WTC11 (cell line): Measurements from ENCODE around the gene LRRC18.

Source experiments
- CREB1 ChIP-seq: sonication (generic); formaldehyde crosslinking; IDR thresholded peaks from 2 replicates; pipeline ENCODE4 v1.8.0; 2023; ENCODE audit warnings: mild to moderate bottlenecking, missing genetic modification reagents
- EMX1 ChIP-seq: fragments of 250-450 bp; sonication (Bioruptor Pico); IDR thresholded peaks from 2 replicates; pipeline ENCODE4 v1.8.0; 2021; ENCODE audit warnings: mild to moderate bottlenecking
- FOXP1 ChIP-seq: sonication (generic); formaldehyde crosslinking; IDR thresholded peaks from 2 replicates; pipeline ENCODE4 v1.8.0; 2022; ENCODE audit warnings: missing genetic modification reagents, mild to moderate bottlenecking, moderate library complexity, borderline replicate concordance
- JUN ChIP-seq: sonication (generic); formaldehyde crosslinking; IDR thresholded peaks from 2 replicates; pipeline ENCODE4 v1.8.0; 2023; ENCODE audit warnings: mild to moderate bottlenecking, missing genetic modification reagents
- TF ChIP-seq, protein P1 (sequence below): fragments of 200-600 bp; IDR thresholded peaks from 2 replicates; pipeline ENCODE4 v1.8.0; 2022; ENCODE audit warnings: antibody characterized with exemption
- TF ChIP-seq, protein P2 (sequence below): sonication (generic); formaldehyde crosslinking; conservative IDR thresholded peaks from 2 replicates; pipeline ENCODE4 v1.8.1; 2022; ENCODE audit warnings: mild to moderate bottlenecking, missing genetic modification reagents
- TF ChIP-seq, protein P3 (sequence below): sonication (generic); formaldehyde crosslinking; conservative IDR thresholded peaks from 2 replicates; pipeline ENCODE4 v1.8.1; 2023; ENCODE audit warnings: mild to moderate bottlenecking, low read depth, missing genetic modification reagents, moderate library complexity
- TF ChIP-seq, protein P4 (sequence below): sonication (generic); formaldehyde crosslinking; IDR thresholded peaks from 2 replicates; pipeline ENCODE4 v1.8.0; 2022; ENCODE audit warnings: mild to moderate bottlenecking, missing genetic modification reagents
- TF ChIP-seq, protein P5 (sequence below): sonication (generic); formaldehyde crosslinking; IDR thresholded peaks from 2 replicates; pipeline ENCODE4 v1.8.0; 2023; ENCODE audit warnings: missing genetic modification reagents, mild to moderate bottlenecking, borderline replicate concordance
- TF ChIP-seq, protein P6 (sequence below): sonication (generic); formaldehyde crosslinking; IDR thresholded peaks from 2 replicates; pipeline ENCODE4 v1.8.0; 2022; ENCODE audit warnings: mild to moderate bottlenecking, missing genetic modification reagents

DNA sequence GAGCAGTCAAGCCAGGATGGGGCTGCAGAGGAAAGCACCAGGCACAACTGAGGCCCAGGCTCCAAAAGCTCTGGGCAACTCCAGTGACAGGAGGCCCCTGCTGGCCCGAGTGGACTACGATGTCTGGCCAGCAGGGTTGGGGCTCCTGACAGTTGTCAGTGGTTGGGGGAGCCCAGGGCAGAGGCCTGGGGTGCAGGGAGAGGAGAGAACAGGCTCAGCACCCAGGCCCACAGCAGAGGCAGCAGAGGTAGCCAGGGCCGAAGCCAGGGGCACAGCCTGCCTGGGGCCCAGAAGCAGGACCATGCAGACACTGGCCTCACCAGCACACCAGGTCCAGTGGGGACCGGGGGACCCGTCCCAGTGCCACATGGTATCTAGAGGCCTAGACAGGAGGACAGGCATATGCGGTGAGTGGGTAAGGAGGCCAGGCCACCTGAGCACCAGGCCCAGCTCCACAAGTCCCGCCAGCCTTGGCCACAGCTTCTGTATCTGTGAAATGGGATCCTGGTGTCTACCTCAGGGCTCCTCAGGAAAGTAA, 46.0 kb upstream of the LRRC18 start:
- TF ChIP-seq, protein P1, sequence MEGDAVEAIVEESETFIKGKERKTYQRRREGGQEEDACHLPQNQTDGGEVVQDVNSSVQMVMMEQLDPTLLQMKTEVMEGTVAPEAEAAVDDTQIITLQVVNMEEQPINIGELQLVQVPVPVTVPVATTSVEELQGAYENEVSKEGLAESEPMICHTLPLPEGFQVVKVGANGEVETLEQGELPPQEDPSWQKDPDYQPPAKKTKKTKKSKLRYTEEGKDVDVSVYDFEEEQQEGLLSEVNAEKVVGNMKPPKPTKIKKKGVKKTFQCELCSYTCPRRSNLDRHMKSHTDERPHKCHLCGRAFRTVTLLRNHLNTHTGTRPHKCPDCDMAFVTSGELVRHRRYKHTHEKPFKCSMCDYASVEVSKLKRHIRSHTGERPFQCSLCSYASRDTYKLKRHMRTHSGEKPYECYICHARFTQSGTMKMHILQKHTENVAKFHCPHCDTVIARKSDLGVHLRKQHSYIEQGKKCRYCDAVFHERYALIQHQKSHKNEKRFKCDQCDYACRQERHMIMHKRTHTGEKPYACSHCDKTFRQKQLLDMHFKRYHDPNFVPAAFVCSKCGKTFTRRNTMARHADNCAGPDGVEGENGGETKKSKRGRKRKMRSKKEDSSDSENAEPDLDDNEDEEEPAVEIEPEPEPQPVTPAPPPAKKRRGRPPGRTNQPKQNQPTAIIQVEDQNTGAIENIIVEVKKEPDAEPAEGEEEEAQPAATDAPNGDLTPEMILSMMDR: no peak
- TF ChIP-seq, protein P2, sequence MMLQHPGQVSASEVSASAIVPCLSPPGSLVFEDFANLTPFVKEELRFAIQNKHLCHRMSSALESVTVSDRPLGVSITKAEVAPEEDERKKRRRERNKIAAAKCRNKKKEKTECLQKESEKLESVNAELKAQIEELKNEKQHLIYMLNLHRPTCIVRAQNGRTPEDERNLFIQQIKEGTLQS (CRISPR knock-in tag): no peak
- TF ChIP-seq, protein P3, sequence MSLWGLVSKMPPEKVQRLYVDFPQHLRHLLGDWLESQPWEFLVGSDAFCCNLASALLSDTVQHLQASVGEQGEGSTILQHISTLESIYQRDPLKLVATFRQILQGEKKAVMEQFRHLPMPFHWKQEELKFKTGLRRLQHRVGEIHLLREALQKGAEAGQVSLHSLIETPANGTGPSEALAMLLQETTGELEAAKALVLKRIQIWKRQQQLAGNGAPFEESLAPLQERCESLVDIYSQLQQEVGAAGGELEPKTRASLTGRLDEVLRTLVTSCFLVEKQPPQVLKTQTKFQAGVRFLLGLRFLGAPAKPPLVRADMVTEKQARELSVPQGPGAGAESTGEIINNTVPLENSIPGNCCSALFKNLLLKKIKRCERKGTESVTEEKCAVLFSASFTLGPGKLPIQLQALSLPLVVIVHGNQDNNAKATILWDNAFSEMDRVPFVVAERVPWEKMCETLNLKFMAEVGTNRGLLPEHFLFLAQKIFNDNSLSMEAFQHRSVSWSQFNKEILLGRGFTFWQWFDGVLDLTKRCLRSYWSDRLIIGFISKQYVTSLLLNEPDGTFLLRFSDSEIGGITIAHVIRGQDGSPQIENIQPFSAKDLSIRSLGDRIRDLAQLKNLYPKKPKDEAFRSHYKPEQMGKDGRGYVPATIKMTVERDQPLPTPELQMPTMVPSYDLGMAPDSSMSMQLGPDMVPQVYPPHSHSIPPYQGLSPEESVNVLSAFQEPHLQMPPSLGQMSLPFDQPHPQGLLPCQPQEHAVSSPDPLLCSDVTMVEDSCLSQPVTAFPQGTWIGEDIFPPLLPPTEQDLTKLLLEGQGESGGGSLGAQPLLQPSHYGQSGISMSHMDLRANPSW (CRISPR knock-in tag): no peak
- TF ChIP-seq, protein P4, sequence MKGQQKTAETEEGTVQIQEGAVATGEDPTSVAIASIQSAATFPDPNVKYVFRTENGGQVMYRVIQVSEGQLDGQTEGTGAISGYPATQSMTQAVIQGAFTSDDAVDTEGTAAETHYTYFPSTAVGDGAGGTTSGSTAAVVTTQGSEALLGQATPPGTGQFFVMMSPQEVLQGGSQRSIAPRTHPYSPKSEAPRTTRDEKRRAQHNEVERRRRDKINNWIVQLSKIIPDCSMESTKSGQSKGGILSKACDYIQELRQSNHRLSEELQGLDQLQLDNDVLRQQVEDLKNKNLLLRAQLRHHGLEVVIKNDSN (CRISPR knock-in tag): no peak
- TF ChIP-seq FOXP1 (CRISPR knock-in tag) (no peak), EMX1 (CRISPR knock-in tag) (no peak), CREB1 (CRISPR knock-in tag) (no peak), JUN (CRISPR knock-in tag) (no peak)
- TF ChIP-seq, protein P5, sequence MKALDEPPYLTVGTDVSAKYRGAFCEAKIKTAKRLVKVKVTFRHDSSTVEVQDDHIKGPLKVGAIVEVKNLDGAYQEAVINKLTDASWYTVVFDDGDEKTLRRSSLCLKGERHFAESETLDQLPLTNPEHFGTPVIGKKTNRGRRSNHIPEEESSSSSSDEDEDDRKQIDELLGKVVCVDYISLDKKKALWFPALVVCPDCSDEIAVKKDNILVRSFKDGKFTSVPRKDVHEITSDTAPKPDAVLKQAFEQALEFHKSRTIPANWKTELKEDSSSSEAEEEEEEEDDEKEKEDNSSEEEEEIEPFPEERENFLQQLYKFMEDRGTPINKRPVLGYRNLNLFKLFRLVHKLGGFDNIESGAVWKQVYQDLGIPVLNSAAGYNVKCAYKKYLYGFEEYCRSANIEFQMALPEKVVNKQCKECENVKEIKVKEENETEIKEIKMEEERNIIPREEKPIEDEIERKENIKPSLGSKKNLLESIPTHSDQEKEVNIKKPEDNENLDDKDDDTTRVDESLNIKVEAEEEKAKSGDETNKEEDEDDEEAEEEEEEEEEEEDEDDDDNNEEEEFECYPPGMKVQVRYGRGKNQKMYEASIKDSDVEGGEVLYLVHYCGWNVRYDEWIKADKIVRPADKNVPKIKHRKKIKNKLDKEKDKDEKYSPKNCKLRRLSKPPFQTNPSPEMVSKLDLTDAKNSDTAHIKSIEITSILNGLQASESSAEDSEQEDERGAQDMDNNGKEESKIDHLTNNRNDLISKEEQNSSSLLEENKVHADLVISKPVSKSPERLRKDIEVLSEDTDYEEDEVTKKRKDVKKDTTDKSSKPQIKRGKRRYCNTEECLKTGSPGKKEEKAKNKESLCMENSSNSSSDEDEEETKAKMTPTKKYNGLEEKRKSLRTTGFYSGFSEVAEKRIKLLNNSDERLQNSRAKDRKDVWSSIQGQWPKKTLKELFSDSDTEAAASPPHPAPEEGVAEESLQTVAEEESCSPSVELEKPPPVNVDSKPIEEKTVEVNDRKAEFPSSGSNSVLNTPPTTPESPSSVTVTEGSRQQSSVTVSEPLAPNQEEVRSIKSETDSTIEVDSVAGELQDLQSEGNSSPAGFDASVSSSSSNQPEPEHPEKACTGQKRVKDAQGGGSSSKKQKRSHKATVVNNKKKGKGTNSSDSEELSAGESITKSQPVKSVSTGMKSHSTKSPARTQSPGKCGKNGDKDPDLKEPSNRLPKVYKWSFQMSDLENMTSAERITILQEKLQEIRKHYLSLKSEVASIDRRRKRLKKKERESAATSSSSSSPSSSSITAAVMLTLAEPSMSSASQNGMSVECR (CRISPR knock-in tag): no peak
- TF ChIP-seq, protein P6, sequence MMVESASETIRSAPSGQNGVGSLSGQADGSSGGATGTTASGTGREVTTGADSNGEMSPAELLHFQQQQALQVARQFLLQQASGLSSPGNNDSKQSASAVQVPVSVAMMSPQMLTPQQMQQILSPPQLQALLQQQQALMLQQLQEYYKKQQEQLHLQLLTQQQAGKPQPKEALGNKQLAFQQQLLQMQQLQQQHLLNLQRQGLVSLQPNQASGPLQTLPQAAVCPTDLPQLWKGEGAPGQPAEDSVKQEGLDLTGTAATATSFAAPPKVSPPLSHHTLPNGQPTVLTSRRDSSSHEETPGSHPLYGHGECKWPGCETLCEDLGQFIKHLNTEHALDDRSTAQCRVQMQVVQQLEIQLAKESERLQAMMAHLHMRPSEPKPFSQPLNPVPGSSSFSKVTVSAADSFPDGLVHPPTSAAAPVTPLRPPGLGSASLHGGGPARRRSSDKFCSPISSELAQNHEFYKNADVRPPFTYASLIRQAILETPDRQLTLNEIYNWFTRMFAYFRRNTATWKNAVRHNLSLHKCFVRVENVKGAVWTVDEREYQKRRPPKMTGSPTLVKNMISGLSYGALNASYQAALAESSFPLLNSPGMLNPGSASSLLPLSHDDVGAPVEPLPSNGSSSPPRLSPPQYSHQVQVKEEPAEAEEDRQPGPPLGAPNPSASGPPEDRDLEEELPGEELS (CRISPR knock-in tag): no peak
